NCI-H774 (cell line): Measurements from ENCODE around the gene HK2.
"Not testable (repeated sequence)": the region's sequence is repeated elsewhere in the genome, so short reads cannot be mapped to it uniquely, and the experiment has no call there.

Experiments used
- DNase-seq: peaks from one replicate; lab custom pipeline; 2025; lab: John Stamatoyannopoulos, UW

Gene HK2

GRCh38 chr2:74895001-74895400 lies 61.1 kb downstream of the HK2 start:
- DNase-seq, result no peak

DNA sequence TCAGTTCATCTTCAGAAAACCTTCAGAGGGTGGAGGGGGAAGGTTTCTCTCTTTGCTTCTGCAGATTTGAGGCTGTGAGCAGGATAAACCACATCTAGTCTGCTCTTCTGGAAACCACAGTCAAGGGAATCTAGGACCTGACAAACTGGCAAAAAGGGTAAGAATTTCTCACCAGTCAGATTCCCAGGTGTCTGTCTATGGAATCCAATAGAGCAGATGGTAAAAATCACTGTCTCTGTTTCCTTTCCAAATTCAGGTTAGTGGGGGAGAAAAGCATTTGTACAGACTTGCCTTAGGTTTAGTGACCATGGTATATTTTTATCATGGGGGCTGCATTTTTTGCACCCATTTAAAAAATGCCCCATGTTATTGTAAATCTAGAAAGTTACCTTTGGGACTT lies 62.3 kb downstream of the HK2 start:
- DNase-seq, result no peak

GRCh38 chr2:74900225-74900624 lies 66.3 kb downstream of the HK2 start:
- not testable (repeated sequence) for DNase-seq

DNA sequence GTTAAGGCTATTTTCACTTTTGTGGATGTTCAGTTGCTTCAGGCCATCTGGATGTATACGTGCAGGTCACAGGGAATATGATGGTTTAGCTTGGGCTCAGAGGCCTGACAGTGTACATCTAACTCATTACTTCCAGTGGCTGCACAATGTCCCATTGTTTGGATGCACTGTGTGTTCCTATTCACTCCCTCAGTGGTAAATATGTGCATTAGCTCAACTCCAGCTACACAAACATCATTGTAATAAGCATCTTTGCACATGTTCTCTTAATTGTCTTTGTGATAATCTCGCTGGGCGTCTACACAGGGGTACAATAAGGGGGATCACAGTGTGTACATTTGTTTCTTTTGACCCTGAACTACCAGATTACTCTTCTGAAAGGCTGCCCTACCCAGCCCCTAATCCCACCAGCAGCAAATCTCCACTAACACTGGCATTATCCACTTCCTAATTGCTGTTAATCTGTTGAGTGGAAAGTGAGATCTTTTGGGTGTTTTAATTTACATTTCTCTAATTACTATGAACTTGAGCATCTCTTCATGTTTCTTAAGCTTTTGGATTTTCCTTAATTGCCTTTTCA lies 68.4 kb downstream of the HK2 start:
- DNase-seq, result peak; percentile 34

GRCh38 chr2:74906395-74906794 lies 72.5 kb downstream of the HK2 start:
- no peak for DNase-seq

DNA sequence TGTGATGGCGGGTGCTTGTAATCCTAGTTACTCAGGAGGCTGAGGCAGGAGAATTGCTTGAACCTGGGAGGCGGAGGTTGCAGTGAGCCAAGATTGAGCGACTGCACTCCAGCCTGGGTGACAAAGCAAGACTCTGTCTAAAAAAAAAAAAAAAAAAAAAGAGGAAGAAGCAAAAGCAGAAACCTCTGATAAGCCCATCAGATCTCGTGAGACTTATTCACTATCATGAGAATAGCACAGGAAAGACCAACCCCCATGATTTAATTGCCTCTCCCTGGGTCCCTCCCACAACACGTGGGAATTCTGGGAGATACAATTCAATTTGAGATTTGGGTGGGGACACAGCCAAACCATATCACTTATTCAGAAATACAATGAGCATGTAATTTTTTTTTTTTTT lies 73.6 kb downstream of the HK2 start:
- not testable (repeated sequence) for DNase-seq

- DNase-seq, result peak; percentile 79
Observed at GRCh38 chr2:74908748-74909444, 75.0 kb downstream of the HK2 start.

GRCh38 chr2:74910245-74910644 lies 76.3 kb downstream of the HK2 start:
- DNase-seq, result no peak

DNA sequence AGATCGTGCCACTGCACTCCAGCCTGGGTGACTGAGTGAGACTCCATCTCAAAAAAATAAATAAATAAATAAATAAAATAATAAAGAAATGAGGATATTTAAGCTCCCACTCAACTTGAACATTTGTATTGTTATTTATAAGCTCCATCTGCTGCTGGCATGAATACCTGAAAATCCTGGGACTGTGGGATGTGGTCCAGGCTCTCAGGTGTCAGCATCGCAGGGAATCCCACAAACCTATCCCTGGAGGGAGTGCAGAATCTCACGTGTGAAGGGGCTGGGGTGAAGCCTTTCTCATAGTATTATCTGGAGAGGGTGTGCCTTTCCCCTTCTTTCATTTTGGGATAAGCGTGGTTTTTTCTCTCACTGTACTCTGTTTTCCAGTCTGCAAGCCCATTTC lies 77.1 kb downstream of the HK2 start:
- DNase-seq, result no peak

DNA sequence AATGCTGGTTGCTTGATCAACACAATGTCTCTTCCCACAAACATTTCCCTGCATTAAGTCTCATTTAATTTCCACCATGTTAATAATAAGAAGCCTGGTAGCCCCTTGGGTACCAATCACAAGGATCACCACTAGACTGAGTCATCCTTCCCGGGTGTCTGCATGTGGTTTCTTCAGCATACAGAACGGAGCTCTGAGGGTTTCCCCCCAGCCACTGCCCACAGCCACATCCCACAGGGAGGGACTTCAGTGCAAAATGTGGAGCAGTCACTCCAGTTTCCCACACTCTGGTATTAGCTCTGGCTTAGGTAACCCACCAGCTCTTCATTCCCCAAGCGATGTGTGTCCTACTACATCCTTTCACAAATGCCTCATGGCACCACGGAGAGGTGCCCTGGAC lies 81.8 kb downstream of the HK2 start:
- DNase-seq, result no peak

DNA sequence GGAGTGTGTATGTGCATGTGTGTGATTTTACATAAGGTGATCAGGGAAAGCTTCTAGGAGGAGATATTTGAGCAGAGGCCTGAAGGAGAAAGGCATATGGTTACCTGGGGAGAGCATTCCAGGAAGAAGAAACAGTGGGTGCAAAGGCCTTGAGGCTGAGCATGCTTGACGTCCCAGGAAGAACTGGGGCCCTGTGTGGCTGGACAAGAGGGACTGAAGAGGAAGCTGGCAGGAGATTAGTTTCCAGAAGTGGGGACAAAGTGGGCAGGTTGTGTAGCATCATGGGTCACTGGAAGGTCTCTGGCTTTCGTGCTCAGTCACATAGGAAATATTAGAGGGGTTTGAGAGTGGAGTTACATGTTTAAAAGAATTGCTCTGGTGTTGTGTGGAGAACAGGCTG lies 82.5 kb downstream of the HK2 start:
- DNase-seq, result no peak

GRCh38 chr2:74917702-74918619 lies 84.0 kb downstream of the HK2 start:
- DNase-seq, result no peak

DNA sequence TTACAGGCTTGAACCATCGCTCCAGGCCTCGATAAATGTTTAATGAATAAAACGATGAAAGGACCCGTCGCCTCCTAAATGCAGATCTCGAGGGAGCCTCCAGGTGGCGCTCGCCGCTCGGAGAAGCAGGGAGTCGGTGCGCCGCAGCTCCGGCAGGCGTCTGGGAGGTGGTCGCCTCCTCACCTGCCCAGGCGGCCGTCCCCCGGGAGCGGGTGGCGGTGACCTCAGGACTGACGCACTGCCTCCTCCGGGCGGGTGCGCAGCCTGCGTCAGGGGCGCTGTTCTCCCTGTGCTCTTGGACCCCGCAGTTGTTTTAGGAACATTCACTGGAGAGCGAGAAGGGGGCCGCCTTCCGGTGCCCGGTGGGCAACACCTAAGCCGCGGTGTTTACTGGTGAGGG lies 85.9 kb downstream of the HK2 start:
- peak; percentile 64 for DNase-seq

GRCh38 chr2:74921236-74921736 lies 87.4 kb downstream of the HK2 start:
- no peak for DNase-seq

DNA sequence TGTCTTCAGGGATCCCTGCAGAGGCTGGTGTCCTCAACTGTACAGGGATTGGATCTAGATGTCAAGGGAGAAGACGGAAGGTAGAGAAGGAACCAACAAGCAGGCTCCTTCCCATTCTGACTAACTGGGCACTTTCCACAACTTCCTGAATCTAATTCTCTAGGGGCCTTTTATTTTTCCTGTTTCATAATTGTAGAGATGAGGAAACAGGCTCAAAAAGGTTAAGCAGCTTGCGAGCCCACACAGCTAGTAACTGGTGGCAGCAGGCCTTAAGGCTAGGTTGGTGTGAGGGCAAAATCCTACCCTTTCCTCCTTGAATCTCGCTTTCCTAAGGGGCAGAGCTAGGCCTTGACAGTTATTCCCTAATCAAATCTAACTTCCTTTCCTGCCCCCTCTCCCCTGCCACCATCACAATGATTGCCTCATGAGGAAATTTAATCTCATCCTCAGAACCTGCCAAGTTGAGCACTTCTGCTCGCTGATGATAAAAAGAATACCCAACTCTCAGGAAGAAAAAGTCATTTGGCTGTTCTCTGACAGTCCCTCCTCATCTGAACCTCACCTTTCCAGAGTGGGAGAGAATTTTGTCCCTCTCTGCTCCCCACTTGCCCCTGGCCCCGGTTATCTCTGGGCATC lies 88.8 kb downstream of the HK2 start:
- no peak for DNase-seq

DNA sequence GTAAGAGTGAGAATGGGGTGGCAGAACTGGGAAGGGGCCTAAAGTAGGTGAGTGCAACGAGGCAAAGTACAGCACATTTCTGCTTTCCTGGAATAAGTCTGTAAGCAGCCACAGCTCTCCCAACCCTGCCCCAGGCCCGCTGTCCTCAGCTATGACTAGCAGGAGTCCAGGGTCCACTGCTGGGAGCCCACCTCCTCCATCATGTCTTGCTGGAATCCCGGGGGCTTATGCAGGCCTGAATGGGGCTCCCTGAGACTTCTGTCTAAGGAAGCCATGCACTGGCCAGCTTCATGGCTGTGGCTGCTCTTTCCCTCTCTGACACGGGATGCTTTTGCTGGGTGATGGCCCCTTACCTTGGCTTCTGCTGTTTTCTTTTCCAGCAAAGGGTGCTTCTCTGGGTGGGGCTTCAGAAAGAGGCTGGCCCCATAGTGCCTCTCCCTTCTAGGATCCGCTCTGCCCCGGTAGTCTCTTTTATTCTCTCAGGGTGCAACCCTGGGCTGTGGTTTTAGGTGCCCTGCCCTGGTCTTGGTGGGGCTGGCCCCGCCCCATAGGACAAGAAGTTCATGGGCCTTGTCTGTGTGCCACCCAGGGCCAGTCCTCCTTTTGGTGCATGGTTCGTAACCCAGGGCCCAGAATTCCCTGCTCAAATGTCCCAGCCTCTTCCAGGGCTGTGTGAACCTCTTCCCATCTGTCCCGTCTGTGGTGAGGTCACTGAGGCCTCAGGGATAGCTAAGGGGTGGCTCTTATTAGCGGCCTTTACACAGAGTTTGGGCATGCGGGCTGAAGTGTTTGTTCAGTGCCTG lies 90.7 kb downstream of the HK2 start:
- DNase-seq, result peak; percentile 27

GRCh38 chr2:74925361-74925786 lies 91.4 kb downstream of the HK2 start:
- DNase-seq, result peak; percentile 5

DNA sequence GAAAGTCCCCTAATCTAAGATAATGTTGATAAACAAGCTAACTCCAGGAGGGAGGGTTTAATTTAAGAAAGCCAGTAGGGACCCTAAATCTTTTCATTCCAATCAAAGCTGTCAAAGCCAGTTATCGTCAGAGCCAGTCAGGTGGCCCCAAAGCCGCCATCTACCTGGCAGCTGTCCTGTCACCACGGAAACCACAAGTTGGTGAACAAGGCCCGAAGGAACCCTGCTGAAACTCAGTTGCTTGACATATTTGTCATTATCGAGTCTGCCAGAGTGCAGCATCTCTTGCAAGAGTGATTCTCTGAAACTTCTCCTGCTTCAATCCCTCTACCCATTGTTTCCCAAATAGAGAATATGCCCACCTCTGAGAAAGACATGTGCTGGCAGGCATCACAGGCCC lies 93.7 kb downstream of the HK2 start:
- no peak for DNase-seq

DNA sequence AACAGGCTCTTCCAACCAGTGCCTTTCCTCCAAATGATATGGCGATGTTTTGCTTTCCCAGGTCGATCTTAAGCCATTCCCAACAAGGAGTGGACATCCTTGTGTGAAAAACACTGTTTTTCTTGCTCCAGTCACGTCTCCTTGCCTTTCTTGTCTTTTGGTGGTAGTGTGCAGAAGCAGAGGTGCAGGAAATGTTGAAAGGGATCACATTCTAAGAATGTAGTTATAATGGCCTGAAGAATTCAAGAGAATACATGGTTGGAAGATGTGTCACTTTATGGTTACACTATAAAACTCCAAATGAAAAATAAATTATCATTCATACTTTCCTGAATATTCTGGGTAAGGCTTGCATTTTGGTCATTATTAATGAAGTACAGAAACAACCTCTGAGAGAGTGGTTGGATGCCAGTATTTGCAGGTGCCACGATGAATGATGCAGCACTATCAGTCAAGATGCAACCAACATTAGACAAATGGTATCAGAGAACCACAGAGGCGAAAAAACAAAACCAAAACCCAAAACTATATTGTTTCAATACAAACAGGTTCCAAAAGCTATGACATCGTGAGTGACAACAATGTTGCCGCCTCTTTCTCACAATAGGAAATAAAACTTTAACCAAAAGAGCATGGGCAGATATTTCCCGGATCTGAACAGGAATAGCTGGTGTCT lies 97.0 kb downstream of the HK2 start:
- DNase-seq, result no peak

- DNase-seq, result no peak
Observed at GRCh38 chr2:74931940-74932339, 98.0 kb downstream of the HK2 start.

- DNase-seq, result no peak
Observed at GRCh38 chr2:74935975-74936391, 102.1 kb downstream of the HK2 start.
